ENCODE results near the gene MYL7.

MYL7 gene

DNA sequence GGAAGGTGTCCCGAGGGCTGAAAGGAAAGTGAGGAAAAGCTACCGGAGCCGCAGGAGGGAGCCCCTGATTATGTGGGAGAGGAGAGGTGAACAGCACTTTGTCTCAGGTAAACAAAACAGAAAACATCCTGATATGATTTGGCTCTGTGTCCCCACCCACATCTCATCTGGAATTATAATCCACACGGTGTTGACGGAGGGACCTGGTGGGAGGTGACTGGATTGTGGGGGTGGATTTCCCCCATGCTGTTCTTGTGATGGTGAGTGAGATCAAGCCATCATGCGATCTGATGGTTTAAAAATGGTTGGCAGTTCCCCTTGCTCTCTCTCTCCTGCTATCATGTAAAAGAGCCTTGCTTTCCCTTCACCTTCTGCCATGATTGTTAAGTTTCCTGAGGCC, 20.7 kb downstream of the MYL7 start:
- Histone ChIP-seq H3K36me3 (ENCODE audit: insufficient read depth, low read length) (peaks cover 14% of the 10 kb centered on the region; the same call in 1 of the 2 replicates), H3K4me1 (ENCODE audit: insufficient read depth, low read length) (no peaks in the 10 kb centered on the region), H3K9me3 (ENCODE audit: control insufficient read depth, insufficient read depth, low read length) (no peaks in the 10 kb centered on the region), H3K9ac (ENCODE audit: low read depth, low read length) (no peak overlapping the region)

DNA sequence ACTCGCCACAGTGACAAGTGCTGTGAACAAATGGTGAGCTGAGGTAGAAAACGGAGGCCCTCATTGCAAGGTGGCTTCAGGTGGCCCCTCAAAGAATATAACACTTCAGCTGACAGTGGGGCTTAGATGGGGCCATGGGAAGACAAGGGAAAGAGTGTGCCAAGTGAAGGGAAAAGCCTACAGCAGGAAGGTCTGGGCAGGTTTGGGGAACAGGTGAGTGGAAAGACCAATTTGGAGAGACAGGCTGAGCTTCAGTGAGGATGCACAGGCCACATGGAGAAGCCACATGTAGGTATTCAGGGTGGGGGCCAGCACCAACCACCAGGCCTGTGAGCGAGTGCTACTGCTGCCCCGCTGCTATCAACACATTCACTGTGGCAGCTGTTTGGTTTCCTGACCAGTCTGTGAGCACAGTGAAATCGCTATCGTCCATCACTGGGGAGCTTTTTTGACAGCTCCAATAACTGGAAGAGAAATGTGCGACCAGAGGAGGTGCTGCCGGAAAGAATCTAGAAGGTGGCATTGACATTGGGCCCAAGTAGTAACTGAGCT, 21.2 kb downstream of the MYL7 start:
- H3K9ac ChIP-seq (ENCODE audit: low read depth, low read length), result no peak overlapping the region
- peaks cover 14% of the 10 kb centered on the region; the same call in 1 of the 2 replicates for H3K36me3 ChIP-seq (ENCODE audit: insufficient read depth, low read length)
- H3K4me1 ChIP-seq (ENCODE audit: insufficient read depth, low read length), result no peaks in the 10 kb centered on the region

DNA sequence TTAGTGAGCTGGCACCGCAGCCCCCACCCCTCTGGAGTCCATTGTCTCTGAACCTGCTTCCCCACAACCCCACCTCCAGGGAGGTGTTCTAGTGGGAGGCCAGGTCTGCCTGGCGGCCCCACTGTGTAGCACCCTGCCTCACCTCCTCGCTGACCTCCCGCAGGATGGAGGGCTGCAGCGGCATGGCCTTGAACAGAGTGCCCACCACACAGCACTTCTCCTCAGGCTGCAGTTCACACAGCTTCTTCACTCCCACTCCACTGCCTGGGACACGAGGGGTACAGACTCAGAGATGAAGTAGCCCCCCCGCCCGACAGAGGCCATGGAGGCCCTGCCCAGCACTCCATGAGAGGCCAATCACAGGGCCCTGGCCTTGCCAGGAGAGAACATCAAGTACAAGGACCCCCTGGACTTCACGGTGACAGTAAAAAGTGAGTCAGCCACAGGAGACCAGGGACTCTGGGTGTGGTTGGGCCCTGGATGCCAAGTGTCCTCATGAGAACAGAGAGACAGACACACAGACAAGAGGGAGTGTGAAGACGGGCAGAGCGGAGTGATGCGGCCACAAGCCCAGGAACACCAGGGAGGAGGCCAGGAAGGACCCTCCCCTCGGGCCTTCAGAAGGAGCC, 23.2 kb downstream of the MYL7 start:
- Histone ChIP-seq H3K36me3 (ENCODE audit: insufficient read depth, low read length) (peaks cover 14% of the 10 kb centered on the region; the same call in 1 of the 2 replicates), H3K9ac (ENCODE audit: low read depth, low read length) (no peak overlapping the region), H3K9me3 (ENCODE audit: control insufficient read depth, insufficient read depth, low read length) (no peaks in the 10 kb centered on the region), H3K4me1 (ENCODE audit: insufficient read depth, low read length) (no peaks in the 10 kb centered on the region)

More for the DNA sequence above, 21.2 kb downstream of the MYL7 start:
- H3K9me3 ChIP-seq (ENCODE audit: control insufficient read depth, insufficient read depth, low read length), result no peaks in the 10 kb centered on the region

DNA sequence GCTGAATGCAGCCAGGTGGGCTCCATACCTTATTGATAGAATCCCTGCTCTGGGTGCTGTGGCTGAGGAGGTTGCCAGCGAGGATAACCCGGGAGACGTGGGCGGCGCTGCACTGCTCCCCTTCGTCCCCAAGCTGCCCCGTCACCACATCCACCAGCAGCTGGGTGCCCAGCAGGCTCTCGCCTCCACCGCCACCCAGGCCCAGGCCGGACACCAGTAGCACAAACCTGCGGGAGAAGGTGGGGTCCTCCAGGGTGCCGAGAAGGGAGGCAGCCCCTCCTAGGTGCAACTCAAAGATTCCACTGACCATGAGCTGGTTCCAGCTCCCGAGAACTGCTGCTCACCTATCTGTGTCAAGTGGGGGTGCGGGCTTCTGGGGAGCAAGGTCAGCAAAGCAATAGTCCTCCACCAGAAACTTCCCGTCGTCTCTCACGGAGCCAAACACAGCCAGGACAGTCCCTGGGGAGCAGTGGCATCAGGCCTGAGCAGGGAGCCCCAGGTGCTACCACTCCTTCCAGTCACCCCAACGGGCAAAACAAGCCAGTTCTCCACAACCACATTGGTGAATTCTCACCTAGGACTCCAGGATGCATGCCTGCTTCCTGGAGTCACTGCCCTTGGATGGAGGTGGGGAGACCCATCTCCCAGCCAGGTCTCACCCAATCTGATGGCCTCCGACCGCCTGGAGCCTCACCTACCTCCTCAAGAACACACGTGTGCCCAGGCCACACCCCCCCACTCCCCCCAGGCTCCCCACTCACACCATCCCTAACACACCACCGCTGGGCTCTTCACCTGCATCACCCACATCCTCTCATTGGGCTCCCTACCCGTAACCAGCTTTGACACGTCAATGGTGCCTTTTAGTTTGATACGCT, 24.1 kb downstream of the MYL7 start:
- H3K36me3 ChIP-seq (ENCODE audit: insufficient read depth, low read length), result peaks cover 14% of the 10 kb centered on the region; the same call in 1 of the 2 replicates
- no peaks in the 10 kb centered on the region for H3K4me1 ChIP-seq (ENCODE audit: insufficient read depth, low read length)
- no peaks in the 10 kb centered on the region for H3K9me3 ChIP-seq (ENCODE audit: control insufficient read depth, insufficient read depth, low read length)
- H3K9ac ChIP-seq (ENCODE audit: low read depth, low read length), result no peak overlapping the region

GRCh38 chr7:44116087-44116788, 24.9 kb downstream of the MYL7 start:
- Histone ChIP-seq H3K4me1 (ENCODE audit: insufficient read depth, low read length) (no peaks in the 10 kb centered on the region), H3K36me3 (ENCODE audit: insufficient read depth, low read length) (peaks cover 14% of the 10 kb centered on the region; the same call in 1 of the 2 replicates), H3K9me3 (ENCODE audit: control insufficient read depth, insufficient read depth, low read length) (no peaks in the 10 kb centered on the region), H3K9ac (ENCODE audit: low read depth, low read length) (no peak overlapping the region)

GRCh38 chr7:44114586-44115310, 26.4 kb downstream of the MYL7 start:
- Histone ChIP-seq H3K36me3 (ENCODE audit: insufficient read depth, low read length) (peaks cover 6% of the 10 kb centered on the region; the same call in 1 of the 2 replicates), H3K9ac (ENCODE audit: low read depth, low read length) (no peak overlapping the region), H3K4me1 (ENCODE audit: insufficient read depth, low read length) (no peaks in the 10 kb centered on the region), H3K9me3 (ENCODE audit: control insufficient read depth, insufficient read depth, low read length) (no peaks in the 10 kb centered on the region)

- Histone ChIP-seq H3K36me3 (ENCODE audit: insufficient read depth, low read length) (peaks cover 6% of the 10 kb centered on the region; the same call in 1 of the 2 replicates), H3K4me1 (ENCODE audit: insufficient read depth, low read length) (no peaks in the 10 kb centered on the region), H3K9ac (ENCODE audit: low read depth, low read length) (no peak overlapping the region; the same call in 1 of the 2 replicates), H3K9me3 (ENCODE audit: control insufficient read depth, insufficient read depth, low read length) (no peaks in the 10 kb centered on the region)
Measured at GRCh38 chr7:44113764-44114354, 27.3 kb downstream of the MYL7 start.

DNA sequence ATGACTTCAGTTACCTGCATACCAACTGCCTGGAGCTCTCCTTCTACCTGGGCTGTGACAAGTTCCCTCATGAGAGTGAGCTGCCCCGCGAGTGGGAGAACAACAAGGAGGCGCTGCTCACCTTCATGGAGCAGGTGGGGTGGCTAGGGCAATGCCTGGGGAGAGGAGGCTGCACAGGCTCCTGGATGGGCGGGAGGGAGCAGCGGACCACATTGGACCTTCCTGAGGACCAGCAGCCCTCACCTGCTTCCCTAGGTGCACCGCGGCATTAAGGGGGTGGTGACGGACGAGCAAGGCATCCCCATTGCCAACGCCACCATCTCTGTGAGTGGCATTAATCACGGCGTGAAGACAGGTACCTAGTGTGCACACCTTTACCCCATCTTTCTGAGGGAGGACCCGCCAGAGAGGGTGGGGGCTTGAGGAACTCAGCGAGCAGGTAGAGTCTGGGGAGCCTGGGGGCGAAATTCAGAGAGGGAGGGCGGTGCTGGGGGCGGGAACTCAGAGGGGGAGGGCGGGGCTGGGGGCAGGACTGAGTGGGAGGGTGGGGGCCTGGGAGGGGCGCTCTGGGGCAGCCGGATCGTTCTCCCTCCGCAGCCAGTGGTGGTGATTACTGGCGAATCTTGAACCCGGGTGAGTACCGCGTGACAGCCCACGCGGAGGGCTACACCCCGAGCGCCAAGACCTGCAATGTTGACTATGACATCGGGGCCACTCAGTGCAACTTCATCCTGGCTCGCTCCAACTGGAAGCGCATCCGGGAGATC, 28.0 kb downstream of the MYL7 start:
- peaks cover 6% of the 10 kb centered on the region; the same call in 1 of the 2 replicates for H3K36me3 ChIP-seq (ENCODE audit: insufficient read depth, low read length)
- peak overlapping the region; percentile 31; the same call in 1 of the 2 replicates for H3K9ac ChIP-seq (ENCODE audit: low read depth, low read length)
- no peaks in the 10 kb centered on the region for H3K9me3 ChIP-seq (ENCODE audit: control insufficient read depth, insufficient read depth, low read length)
- no peaks in the 10 kb centered on the region for H3K4me1 ChIP-seq (ENCODE audit: insufficient read depth, low read length)

DNA sequence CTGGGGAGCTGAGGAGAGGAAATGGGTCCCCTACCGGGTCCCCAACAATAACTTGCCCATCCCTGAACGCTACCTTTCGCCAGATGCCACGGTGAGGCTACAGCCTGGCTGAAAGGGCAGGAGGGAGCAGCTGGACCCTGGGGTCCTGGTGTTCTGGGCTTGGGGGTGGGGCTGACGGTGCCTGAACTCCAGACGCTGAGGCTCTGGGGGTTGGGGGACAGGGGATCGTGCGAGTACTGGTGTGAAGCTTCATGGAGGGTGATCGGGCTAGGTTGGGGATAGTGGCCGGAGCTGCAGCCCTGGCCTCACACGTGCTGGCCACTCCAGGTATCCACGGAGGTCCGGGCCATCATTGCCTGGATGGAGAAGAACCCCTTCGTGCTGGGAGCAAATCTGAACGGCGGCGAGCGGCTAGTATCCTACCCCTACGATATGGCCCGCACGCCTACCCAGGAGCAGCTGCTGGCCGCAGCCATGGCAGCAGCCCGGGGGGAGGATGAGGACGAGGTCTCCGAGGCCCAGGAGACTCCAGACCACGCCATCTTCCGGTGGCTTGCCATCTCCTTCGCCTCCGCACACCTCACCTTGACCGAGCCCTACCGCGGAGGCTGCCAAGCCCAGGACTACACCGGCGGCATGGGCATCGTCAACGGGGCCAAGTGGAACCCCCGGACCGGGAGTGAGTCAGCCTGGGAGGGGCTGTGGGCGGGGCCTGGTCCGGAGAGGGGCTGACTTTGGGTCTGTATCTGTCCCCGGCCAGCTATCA, 28.7 kb downstream of the MYL7 start:
- Histone ChIP-seq H3K36me3 (ENCODE audit: insufficient read depth, low read length) (peaks cover 3% of the 10 kb centered on the region; the same call in 1 of the 2 replicates), H3K4me1 (ENCODE audit: insufficient read depth, low read length) (no peaks in the 10 kb centered on the region), H3K9me3 (ENCODE audit: control insufficient read depth, insufficient read depth, low read length) (no peaks in the 10 kb centered on the region), H3K9ac (ENCODE audit: low read depth, low read length) (peak overlapping the region; percentile 31; the same call in 1 of the 2 replicates)

DNA sequence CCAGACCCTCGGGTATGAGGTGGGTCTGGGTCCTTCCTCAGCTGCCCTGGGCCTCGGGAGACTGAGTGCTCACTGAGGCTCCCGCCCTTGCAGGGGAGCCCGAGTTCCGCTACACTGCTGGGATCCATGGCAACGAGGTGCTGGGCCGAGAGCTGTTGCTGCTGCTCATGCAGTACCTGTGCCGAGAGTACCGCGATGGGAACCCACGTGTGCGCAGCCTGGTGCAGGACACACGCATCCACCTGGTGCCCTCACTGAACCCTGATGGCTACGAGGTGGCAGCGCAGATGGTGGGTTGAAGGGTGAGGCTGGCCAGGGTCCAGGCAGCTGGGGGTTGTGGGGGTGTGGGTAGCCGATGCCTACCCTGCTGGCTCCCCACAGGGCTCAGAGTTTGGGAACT, 29.4 kb downstream of the MYL7 start:
- H3K36me3 ChIP-seq (ENCODE audit: insufficient read depth, low read length), result no peaks in the 10 kb centered on the region; the same call in 1 of the 2 replicates
- no peaks in the 10 kb centered on the region for H3K4me1 ChIP-seq (ENCODE audit: insufficient read depth, low read length)
- no peaks in the 10 kb centered on the region for H3K9me3 ChIP-seq (ENCODE audit: control insufficient read depth, insufficient read depth, low read length)
- no peak overlapping the region for H3K9ac ChIP-seq (ENCODE audit: low read depth, low read length)

GRCh38 chr7:44110719-44111635, 30.2 kb downstream of the MYL7 start:
- H3K36me3 ChIP-seq (ENCODE audit: insufficient read depth, low read length), result no peaks in the 10 kb centered on the region; the same call in 1 of the 2 replicates
- H3K9ac ChIP-seq (ENCODE audit: low read depth, low read length), result no peak overlapping the region
- no peaks in the 10 kb centered on the region for H3K9me3 ChIP-seq (ENCODE audit: control insufficient read depth, insufficient read depth, low read length)
- no peaks in the 10 kb centered on the region for H3K4me1 ChIP-seq (ENCODE audit: insufficient read depth, low read length)

Data from ES-I3 (cell line).